Choroid plexus epithelial cell (primary cell): ENCODE measurements around the gene TTLL5.

Experiments used
- DNase-seq: peaks from one replicate; pipeline ENCODE4 v3.0.0-alpha.2; 2010; ENCODE audit warnings: low read depth
- H3K4me3 ChIP-seq: 2 replicates; pipeline ENCODE4 v1.5.1; 2011; ENCODE audit warnings: low read depth, mild to moderate bottlenecking, control low read depth, low read length, moderate library complexity
- TF ChIP-seq, protein P1 (sequence below): conservative IDR thresholded peaks from 2 replicates; pipeline ENCODE4 v1.5.1; 2011; ENCODE audit warnings: low read depth, mild to moderate bottlenecking, control low read depth, inconsistent platforms, low read length, moderate library complexity

Gene TTLL5

DNA sequence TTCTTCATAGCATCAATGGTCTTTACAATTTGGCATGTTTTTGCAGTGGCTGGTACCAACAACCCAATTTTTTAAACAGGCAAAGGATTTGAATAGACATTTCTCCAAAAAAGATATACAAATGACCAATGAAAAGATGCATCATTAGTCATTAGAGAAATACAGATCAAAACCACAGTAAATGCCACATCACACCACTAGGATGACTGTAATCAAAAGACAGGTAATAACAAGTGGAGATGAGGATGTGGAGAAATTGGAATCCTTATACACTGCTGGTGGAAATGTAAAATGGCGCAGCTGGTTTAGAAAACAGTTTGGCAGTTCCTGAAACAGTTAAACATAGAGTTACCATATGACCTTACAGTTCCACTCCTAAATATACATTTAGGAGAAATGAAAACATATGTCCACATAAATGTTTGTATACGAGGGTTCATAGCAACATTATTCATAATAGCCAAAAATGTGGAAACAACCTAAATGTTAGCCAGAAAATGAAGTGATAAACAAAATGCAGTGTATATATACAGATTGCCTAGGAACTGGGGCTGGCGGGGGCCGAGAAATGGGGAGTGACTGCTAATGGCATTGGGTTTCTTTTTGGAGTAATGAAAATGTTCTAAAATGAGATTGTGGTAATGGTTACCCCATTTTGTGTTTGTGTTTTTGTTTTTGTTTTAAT lies 265.5 kb downstream of the TTLL5 start:
- TF ChIP-seq, protein P1, sequence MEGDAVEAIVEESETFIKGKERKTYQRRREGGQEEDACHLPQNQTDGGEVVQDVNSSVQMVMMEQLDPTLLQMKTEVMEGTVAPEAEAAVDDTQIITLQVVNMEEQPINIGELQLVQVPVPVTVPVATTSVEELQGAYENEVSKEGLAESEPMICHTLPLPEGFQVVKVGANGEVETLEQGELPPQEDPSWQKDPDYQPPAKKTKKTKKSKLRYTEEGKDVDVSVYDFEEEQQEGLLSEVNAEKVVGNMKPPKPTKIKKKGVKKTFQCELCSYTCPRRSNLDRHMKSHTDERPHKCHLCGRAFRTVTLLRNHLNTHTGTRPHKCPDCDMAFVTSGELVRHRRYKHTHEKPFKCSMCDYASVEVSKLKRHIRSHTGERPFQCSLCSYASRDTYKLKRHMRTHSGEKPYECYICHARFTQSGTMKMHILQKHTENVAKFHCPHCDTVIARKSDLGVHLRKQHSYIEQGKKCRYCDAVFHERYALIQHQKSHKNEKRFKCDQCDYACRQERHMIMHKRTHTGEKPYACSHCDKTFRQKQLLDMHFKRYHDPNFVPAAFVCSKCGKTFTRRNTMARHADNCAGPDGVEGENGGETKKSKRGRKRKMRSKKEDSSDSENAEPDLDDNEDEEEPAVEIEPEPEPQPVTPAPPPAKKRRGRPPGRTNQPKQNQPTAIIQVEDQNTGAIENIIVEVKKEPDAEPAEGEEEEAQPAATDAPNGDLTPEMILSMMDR: no peak
- H3K4me3 ChIP-seq: no peak overlapping the region
- no peak for DNase-seq

DNA sequence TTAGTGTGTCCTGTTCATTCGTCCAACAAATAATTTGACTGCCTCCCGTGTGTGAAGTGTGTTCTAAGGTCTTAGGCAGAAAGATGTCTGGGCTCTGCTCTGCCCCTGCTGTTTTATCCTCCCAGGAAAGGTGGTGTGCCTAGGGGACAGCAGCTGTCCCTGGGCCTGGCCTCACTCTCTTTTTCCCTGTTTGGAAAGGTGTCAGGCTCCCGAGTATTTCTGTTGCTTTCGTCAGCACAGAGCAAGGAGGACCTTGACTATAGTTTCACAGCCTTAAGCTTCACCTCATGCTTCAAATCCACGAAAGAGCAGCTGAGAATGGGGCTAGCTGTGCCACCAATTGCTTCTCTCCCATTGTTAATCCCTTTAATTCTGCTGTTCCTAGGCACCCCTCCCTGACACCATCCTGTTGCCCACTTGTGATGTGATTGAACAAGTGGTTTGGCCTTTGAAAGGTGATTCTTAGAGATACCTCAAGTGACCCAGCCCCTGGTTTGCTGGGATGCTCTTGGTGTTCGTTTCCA lies 266.6 kb downstream of the TTLL5 start:
- no peak overlapping the region for H3K4me3 ChIP-seq
- TF ChIP-seq, protein P1: no peak
- DNase-seq: no peak

DNA sequence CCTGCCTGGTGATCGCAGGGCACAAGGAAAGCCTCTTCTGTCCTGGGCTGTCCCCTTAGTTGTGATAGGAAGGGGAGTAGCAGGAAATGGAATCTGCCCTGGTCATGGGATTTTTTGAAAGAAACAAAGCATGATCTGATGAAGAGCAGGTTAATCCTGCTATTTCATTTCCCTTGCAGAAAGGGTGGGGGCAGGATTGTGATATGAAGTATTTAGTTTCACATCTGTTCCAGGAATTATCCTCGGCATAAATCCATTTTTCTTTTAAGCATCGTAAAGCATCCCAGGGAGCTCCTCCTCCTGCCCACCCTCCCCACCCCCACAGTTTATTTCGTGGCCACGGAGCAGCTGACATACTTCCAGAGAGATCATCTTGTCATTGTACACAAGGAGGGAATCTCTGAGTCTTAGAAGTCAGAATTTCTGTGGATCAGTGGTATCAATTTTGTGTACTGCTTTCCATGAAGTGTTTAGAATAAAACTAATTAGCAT lies 267.7 kb downstream of the TTLL5 start:
- peak overlapping the region; percentile 44 for H3K4me3 ChIP-seq
- TF ChIP-seq, protein P1: no peak
- peak; percentile 60 for DNase-seq

DNA sequence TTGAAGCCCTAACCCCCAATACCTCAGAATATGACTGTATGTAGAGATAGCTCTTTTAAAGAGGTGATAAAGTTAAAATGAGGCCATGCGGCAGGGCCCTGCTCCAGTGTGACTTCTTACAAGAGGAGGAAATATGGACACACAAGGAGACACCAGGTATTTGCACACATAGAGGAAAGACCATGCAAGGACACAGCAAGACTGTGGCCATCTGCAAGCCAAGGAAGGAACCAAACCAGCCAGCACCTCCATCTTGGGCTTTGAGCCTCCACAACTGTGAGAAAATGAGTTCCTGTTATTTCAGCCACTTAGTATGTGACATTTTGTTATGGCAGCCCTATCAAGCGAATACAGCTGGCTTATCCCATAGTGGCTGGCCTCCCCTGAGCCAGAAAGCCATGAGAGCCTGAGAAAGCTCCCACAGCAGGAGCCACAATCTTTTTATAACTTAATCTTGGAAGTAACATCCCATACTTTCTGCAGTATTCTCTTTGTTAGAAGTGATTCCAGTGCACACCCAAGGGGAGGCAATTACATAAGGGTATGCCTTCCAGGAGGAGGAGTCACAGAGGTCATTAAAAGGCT lies 272.8 kb downstream of the TTLL5 start:
- TF ChIP-seq, protein P1: no peak
- no peak for DNase-seq
- no peak overlapping the region for H3K4me3 ChIP-seq

DNA sequence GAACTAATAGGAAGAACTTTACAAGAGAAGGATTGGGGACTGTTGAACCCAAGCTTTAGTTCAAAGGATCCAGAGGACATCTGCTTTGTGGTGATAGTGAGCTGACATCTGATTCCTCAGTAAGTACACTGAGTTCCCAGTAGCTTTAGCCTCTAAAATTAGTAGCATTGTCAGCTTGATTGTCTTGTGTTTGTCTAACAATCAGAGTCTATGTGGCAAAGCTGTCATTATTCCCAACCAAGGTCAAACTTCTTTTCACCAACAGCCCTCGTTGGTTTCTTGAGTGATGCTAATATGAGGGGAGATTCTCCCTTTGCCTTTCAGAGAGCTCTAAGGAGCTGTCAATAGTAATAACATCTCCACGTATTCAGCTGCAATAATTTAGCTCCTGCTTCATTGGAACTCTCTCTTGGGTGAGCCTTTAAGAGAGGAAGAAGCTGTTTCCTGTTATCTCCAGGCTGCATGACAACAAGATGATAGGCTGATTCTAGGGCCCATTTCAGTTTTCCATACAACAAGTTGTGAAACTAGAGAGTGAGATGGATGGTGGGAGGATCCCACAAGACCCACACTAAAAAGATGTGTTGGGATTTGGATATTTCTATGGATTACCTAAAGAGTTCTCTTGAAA lies 274.1 kb downstream of the TTLL5 start:
- no peak overlapping the region for H3K4me3 ChIP-seq
- TF ChIP-seq, protein P1: no peak
- no peak for DNase-seq

DNA sequence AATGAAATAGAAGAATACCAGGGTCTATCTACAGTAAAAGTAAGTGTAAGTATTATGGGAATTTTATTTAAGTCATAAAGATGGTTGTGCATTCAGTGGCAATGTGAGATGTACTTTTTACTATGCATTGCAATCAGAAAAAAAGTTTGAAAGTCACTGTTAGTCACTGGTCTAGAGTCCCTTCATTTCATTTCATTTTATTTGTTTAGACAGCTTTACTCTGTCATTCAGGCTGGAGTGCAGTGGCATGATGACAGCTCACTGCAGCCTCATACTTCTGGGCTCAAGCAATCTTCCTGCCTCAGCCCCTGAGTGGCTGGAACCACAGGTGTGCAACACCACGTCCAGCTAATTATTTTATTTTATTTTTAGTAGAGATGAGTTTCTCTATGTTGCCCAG lies 278.2 kb downstream of the TTLL5 start:
- TF ChIP-seq, protein P1: no peak
- no peak for DNase-seq

DNA sequence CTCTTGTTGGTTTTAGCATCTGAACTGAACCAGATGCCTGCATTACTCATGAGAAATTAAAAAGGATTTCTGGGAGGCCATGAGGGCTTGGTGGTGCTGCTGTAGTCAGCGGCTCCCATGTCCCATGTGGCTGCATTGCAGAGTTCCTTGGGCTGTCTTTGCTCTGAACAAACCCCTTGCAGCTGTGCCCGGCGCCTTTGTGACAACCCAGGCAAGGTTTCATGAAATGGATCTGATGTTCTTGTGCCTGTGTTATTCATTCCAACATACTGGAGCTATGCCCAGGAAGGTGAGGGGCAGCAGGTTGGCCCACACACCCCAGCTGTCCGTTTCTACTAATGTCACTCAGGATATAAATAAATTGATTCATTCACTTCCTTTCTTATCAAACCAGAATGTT lies 280.0 kb downstream of the TTLL5 start:
- no peak for DNase-seq
- TF ChIP-seq, protein P1: no peak
- H3K4me3 ChIP-seq: no peak overlapping the region

More for the DNA sequence above, 278.2 kb downstream of the TTLL5 start:
- no peak overlapping the region for H3K4me3 ChIP-seq
